ENCODE results near the gene TLE4.

TLE4 gene

GRCh38 chr9:79660615-79661014, 88.8 kb downstream of the TLE4 start:
- FAIRE-seq (no peak), DNase-seq (ENCODE audit: insufficient read length) (no peak)
- TF ChIP-seq TAF1 (IDR thresholded peaks at IDR 0.05; ENCODE audit: borderline replicate concordance, low read depth, low read length) (no peak), POLR2AphosphoS5 (IDR thresholded peaks at IDR 0.05; ENCODE audit: low read depth, low read length) (no peak), POLR2A (IDR thresholded peaks at IDR 0.05; ENCODE audit: low read depth, low read length) (no peak)

GRCh38 chr9:79661279-79661678, 89.5 kb downstream of the TLE4 start:
- no peak for TF ChIP-seq POLR2AphosphoS5 (IDR thresholded peaks at IDR 0.05; ENCODE audit: low read depth, low read length)
- TF ChIP-seq POLR2A (IDR thresholded peaks at IDR 0.05; ENCODE audit: low read depth, low read length) = no peak
- no peak for TF ChIP-seq TAF1 (IDR thresholded peaks at IDR 0.05; ENCODE audit: borderline replicate concordance, low read depth, low read length)
- no peak for FAIRE-seq
- no peak for DNase-seq (ENCODE audit: insufficient read length)

- DNase-seq (ENCODE audit: insufficient read length) (no peak), FAIRE-seq (no peak)
- no peak for TF ChIP-seq TAF1 (IDR thresholded peaks at IDR 0.05; ENCODE audit: borderline replicate concordance, low read depth, low read length)
- TF ChIP-seq POLR2AphosphoS5 (IDR thresholded peaks at IDR 0.05; ENCODE audit: low read depth, low read length) = no peak
- TF ChIP-seq POLR2A (IDR thresholded peaks at IDR 0.05; ENCODE audit: low read depth, low read length) = no peak
These were observed 90.2 kb downstream of the TLE4 start for GRCh38 chr9:79661886-79662536.

GRCh38 chr9:79662537-79662956, 90.8 kb downstream of the TLE4 start:
- no peak for DNase-seq (ENCODE audit: insufficient read length)
- TF ChIP-seq POLR2A (IDR thresholded peaks at IDR 0.05; ENCODE audit: low read depth, low read length) = no peak
- no peak for TF ChIP-seq POLR2AphosphoS5 (IDR thresholded peaks at IDR 0.05; ENCODE audit: low read depth, low read length)
- no peak for TF ChIP-seq TAF1 (IDR thresholded peaks at IDR 0.05; ENCODE audit: borderline replicate concordance, low read depth, low read length)
- FAIRE-seq = no peak

- TF ChIP-seq POLR2AphosphoS5 (IDR thresholded peaks at IDR 0.05; ENCODE audit: low read depth, low read length) (no peak), POLR2A (IDR thresholded peaks at IDR 0.05; ENCODE audit: low read depth, low read length) (no peak), TAF1 (IDR thresholded peaks at IDR 0.05; ENCODE audit: borderline replicate concordance, low read depth, low read length) (no peak)
- DNase-seq (ENCODE audit: insufficient read length) = no peak
- no peak for FAIRE-seq
These were observed 91.5 kb downstream of the TLE4 start for GRCh38 chr9:79663300-79663699.

- no peak for FAIRE-seq
These were observed 92.1 kb downstream of the TLE4 start for GRCh38 chr9:79663878-79664277.

GRCh38 chr9:79664375-79664831, 92.6 kb downstream of the TLE4 start:
- FAIRE-seq (no peak), DNase-seq (ENCODE audit: insufficient read length) (no peak)
- no peak for TF ChIP-seq POLR2AphosphoS5 (IDR thresholded peaks at IDR 0.05; ENCODE audit: low read depth, low read length)
- no peak for TF ChIP-seq POLR2A (IDR thresholded peaks at IDR 0.05; ENCODE audit: low read depth, low read length)
- no peak for TF ChIP-seq TAF1 (IDR thresholded peaks at IDR 0.05; ENCODE audit: borderline replicate concordance, low read depth, low read length)

More at GRCh38 chr9:79663878-79664277, 92.1 kb downstream of the TLE4 start:
- no peak for DNase-seq (ENCODE audit: insufficient read length)
- TF ChIP-seq POLR2A (IDR thresholded peaks at IDR 0.05; ENCODE audit: low read depth, low read length) (no peak), TAF1 (IDR thresholded peaks at IDR 0.05; ENCODE audit: borderline replicate concordance, low read depth, low read length) (no peak), POLR2AphosphoS5 (IDR thresholded peaks at IDR 0.05; ENCODE audit: low read depth, low read length) (no peak)

GRCh38 chr9:79665369-79665768, 93.6 kb downstream of the TLE4 start:
- DNase-seq (ENCODE audit: insufficient read length) (no peak), FAIRE-seq (no peak)
- TF ChIP-seq POLR2AphosphoS5 (IDR thresholded peaks at IDR 0.05; ENCODE audit: low read depth, low read length) (no peak), TAF1 (IDR thresholded peaks at IDR 0.05; ENCODE audit: borderline replicate concordance, low read depth, low read length) (no peak), POLR2A (IDR thresholded peaks at IDR 0.05; ENCODE audit: low read depth, low read length) (no peak)

- TF ChIP-seq POLR2AphosphoS5 (IDR thresholded peaks at IDR 0.05; ENCODE audit: low read depth, low read length) (no peak), POLR2A (IDR thresholded peaks at IDR 0.05; ENCODE audit: low read depth, low read length) (no peak), TAF1 (IDR thresholded peaks at IDR 0.05; ENCODE audit: borderline replicate concordance, low read depth, low read length) (no peak)
- no peak for DNase-seq (ENCODE audit: insufficient read length)
- no peak for FAIRE-seq
These were observed 94.2 kb downstream of the TLE4 start for GRCh38 chr9:79665931-79666330.

GRCh38 chr9:79667120-79667519, 95.4 kb downstream of the TLE4 start:
- TF ChIP-seq POLR2AphosphoS5 (IDR thresholded peaks at IDR 0.05; ENCODE audit: low read depth, low read length) (no peak), TAF1 (IDR thresholded peaks at IDR 0.05; ENCODE audit: borderline replicate concordance, low read depth, low read length) (no peak), POLR2A (IDR thresholded peaks at IDR 0.05; ENCODE audit: low read depth, low read length) (no peak)
- DNase-seq (ENCODE audit: insufficient read length) (no peak), FAIRE-seq (no peak)

- DNase-seq (ENCODE audit: insufficient read length) = no peak
- TF ChIP-seq POLR2A (IDR thresholded peaks at IDR 0.05; ENCODE audit: low read depth, low read length) (no peak), TAF1 (IDR thresholded peaks at IDR 0.05; ENCODE audit: borderline replicate concordance, low read depth, low read length) (no peak), POLR2AphosphoS5 (IDR thresholded peaks at IDR 0.05; ENCODE audit: low read depth, low read length) (no peak)
- FAIRE-seq = no peak
These were observed 96.2 kb downstream of the TLE4 start for GRCh38 chr9:79667817-79668436.

- no peak for TF ChIP-seq POLR2A (IDR thresholded peaks at IDR 0.05; ENCODE audit: low read depth, low read length)
- DNase-seq (ENCODE audit: insufficient read length) (no peak), FAIRE-seq (no peak)
These were observed 97.2 kb downstream of the TLE4 start for GRCh38 chr9:79668956-79669355.
